Measurements from ENCODE around the gene KCTD3.

KCTD3 gene

DNA sequence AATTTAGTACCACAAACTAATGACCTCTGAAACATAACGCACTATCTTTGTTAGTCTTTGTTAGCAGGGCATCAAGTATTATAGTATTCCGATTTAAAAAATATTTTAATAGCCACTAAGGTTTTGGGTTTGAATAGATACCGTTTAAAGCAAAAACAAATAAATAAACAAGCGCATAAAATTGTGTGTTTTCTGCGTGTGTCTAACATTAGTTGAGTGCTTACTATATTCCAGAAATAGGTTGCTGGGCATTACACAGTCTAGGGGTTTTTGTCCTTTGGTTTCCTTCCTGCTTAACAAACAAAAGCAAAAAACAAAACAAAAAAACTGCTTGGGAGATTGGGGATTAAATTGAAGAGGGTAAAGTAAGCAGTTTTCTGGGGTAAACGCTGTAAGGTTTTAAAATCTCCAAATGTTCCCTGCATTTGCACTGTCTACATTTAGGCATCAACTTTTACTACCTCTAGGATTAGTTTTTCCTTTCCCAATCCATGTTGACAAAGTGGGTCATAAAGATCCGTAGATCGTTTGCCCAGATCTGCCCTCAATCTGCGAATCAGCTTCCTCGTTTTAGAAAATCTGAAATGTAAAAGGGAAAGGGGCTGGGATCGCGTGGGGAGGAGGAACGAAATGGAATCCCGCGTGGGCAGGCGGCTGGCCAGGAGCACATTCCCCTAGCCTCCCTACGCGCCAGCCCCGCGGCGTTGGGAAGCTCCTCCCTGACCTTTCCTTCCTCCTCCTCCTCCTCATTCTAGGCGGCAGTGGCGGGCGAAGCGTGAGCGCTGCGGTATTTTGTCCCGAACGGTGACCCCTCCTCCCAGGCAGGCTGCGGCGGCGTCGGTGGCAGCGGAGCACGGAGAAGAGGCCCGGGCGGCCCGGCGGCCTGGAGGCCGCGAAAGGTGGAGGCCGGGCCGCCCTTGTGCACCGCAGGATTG, at the start of gene KCTD3:
Gene KCTD3, plus strand, starts transcription at position 749 of the 935 bp plus-strand sequence. CDS start 382 bp downstream, outside the sequence.
- Mint-ChIP-seq H3K27ac (peak within 1 kb of the TSS; percentile 29), H3K4me1 (ENCODE audit: low read depth) (peaks cover 10% of the 10 kb centered on the region)
- DNase-seq (ENCODE audit: low spot score): peak; percentile 50

GRCh38 chr1:215517441-215517891, 49.6 kb upstream of the KCTD3 start:
- no peak overlapping the region for H3K4me3 Mint-ChIP-seq
- H3K27me3 Mint-ChIP-seq (ENCODE audit: low read depth): no peaks in the 10 kb centered on the region
- H3K4me1 Mint-ChIP-seq (ENCODE audit: low read depth): no peaks in the 10 kb centered on the region
- no peak for DNase-seq (ENCODE audit: low spot score)
- H3K27ac Mint-ChIP-seq: no peak overlapping the region
- H3K36me3 Mint-ChIP-seq (ENCODE audit: low read depth): no peaks in the 10 kb centered on the region
- no peaks in the 10 kb centered on the region for H3K9me3 Mint-ChIP-seq

More for the DNA sequence above, at the start of gene KCTD3:
- peak within 1 kb of the TSS; percentile 86 for H3K4me3 Mint-ChIP-seq
- H3K27me3 Mint-ChIP-seq (ENCODE audit: low read depth): peaks cover 20% of the 10 kb centered on the region
- no peaks in the 10 kb centered on the region for H3K9me3 Mint-ChIP-seq
- no peaks in the 10 kb centered on the region for H3K36me3 Mint-ChIP-seq (ENCODE audit: low read depth)

DNA sequence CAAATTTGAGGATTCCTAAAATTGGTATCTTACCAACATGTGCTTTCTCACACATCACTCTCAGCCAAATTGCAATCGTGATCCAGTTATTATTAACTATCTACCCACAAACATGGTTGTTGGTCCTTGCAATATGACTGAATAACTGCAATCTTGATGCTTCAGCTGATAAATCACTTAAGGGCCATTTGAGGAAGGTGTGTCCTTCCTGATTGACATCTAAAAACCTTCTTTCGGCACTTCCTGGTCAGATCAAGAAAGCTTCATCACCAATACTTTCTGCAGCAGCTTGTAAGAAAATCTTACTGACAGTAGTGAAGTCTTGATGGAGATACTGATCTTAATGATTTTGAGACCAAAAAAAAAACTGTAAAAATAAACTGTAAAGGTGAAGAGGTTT, 48.5 kb upstream of the KCTD3 start:
- Mint-ChIP-seq H3K9me3 (no peaks in the 10 kb centered on the region), H3K27me3 (ENCODE audit: low read depth) (no peaks in the 10 kb centered on the region), H3K27ac (no peak overlapping the region), H3K36me3 (ENCODE audit: low read depth) (no peaks in the 10 kb centered on the region), H3K4me3 (no peak overlapping the region), H3K4me1 (ENCODE audit: low read depth) (no peaks in the 10 kb centered on the region)
- DNase-seq (ENCODE audit: low spot score): no peak

DNA sequence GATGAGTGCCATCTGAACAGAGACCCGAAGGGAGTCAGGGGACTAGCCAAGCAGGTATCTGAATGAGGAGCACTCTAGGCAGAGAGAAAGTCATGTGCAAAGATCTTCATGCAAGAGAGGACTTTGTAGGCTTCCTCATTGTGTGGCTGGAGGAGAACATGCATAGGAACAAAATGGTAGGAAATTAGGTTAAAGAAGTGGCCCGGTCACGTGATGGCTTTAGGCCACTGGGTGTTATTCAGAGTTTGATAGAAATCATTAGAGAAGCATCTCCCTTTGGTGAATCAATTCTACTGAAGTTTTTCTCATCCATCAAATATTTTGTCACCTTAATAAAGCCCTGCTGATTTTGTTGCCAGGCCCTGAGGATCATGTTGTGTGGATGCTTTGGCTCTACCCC, 45.8 kb upstream of the KCTD3 start:
- Mint-ChIP-seq H3K27me3 (ENCODE audit: low read depth) (peaks cover 3% of the 10 kb centered on the region), H3K9me3 (no peaks in the 10 kb centered on the region), H3K36me3 (ENCODE audit: low read depth) (no peaks in the 10 kb centered on the region), H3K27ac (no peak overlapping the region), H3K4me1 (ENCODE audit: low read depth) (no peaks in the 10 kb centered on the region), H3K4me3 (no peak overlapping the region)
- DNase-seq (ENCODE audit: low spot score): no peak

DNA sequence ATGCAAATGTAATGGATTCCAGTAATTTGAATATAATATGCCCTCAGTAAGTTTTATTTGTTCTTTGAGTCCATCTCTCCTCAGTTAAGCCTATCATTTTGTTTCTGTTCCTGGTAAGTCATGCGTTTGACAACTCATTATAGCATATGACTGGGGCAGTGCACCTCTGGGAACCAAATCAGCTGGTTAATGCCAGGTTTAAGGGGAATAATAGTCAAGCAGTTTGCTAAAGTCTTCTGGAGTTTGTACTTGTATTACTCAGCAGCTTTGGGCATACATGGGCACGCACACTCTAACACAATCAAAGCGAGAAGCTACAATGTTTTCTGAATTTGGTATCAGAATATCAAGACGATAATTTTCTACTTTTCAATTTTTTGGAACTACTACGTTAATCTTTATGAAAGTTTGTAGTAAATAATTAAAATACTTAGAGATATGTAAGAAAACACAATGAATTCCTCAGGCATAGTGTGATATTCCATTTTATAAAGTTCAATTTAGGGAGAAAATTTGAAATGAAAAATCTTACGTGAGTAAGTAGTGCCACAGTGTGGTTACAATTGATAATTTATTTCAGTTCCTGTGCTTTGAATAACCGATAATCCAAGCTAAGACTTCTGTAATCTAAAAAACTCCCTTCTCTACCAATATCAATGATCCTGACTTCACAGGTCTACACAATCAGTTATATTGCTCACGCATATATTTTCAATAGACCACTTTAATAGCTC, 43.8 kb upstream of the KCTD3 start:
- no peaks in the 10 kb centered on the region for H3K4me1 Mint-ChIP-seq (ENCODE audit: low read depth)
- no peaks in the 10 kb centered on the region for H3K9me3 Mint-ChIP-seq
- H3K4me3 Mint-ChIP-seq: no peak overlapping the region
- H3K27ac Mint-ChIP-seq: no peak overlapping the region
- H3K27me3 Mint-ChIP-seq (ENCODE audit: low read depth): peaks cover 3% of the 10 kb centered on the region
- H3K36me3 Mint-ChIP-seq (ENCODE audit: low read depth): no peaks in the 10 kb centered on the region
- DNase-seq (ENCODE audit: low spot score): no peak

DNA sequence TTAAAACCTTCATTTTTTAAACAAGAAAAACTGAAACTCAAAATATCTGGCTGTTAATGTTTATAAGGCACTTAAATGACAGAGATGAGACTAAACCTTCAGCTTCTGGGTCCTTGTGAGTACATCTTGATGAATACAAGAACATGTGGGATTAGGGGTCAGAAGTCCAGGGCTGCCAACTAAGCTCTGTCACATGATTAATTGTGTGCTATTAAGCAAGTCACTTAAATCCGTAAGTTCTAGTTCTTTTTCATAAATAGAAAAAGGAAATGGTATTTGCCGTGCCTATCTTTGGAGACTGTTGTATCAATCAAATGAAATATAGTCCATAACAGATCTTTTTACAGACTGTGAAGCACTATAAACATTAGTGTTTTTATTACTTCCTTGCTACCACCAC, 43.2 kb upstream of the KCTD3 start:
- Mint-ChIP-seq H3K4me3 (no peak overlapping the region), H3K36me3 (ENCODE audit: low read depth) (no peaks in the 10 kb centered on the region), H3K27me3 (ENCODE audit: low read depth) (peaks cover 3% of the 10 kb centered on the region), H3K27ac (no peak overlapping the region), H3K4me1 (ENCODE audit: low read depth) (no peaks in the 10 kb centered on the region), H3K9me3 (no peaks in the 10 kb centered on the region)
- DNase-seq (ENCODE audit: low spot score): no peak

DNA sequence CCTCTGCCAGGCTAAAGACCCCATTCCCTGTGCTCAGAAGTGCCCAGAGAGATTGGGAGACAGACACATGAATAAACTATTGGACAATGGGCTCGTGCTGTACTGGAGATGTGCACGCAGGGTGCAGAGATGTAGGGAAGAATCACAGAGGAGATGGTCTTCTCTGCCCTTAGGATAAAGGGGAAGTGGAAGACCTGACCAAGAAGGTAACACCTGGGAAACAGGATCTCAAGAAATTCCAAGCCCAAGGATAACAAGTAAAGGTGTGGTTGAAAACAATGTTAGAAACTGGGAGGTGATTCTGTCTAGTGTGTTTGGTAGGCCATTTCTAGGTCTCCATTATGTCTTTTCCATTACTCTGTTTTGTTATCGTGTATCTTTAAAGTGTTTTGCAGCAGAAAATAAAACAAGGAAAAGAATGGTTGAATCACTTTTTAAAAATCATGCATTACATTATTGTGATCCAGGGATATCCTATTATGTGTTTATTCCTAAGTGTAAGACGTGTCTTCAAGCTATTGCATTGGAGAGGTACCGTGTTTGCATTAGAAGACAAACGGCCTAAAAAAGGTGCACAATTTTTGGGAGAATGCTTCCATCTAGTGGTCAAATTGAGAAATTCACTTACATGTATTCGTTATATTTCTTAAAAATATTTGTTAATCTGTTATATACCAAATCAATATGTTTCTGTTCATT, 40.8 kb upstream of the KCTD3 start:
- peaks cover 3% of the 10 kb centered on the region for H3K27me3 Mint-ChIP-seq (ENCODE audit: low read depth)
- H3K4me1 Mint-ChIP-seq (ENCODE audit: low read depth): no peaks in the 10 kb centered on the region
- no peak overlapping the region for H3K4me3 Mint-ChIP-seq
- DNase-seq (ENCODE audit: low spot score): no peak
- no peak overlapping the region for H3K27ac Mint-ChIP-seq
- no peaks in the 10 kb centered on the region for H3K9me3 Mint-ChIP-seq
- H3K36me3 Mint-ChIP-seq (ENCODE audit: low read depth): no peaks in the 10 kb centered on the region

GRCh38 chr1:215526846-215527151, 40.3 kb upstream of the KCTD3 start:
- Mint-ChIP-seq H3K27me3 (ENCODE audit: low read depth) (peaks cover 3% of the 10 kb centered on the region), H3K27ac (no peak overlapping the region), H3K36me3 (ENCODE audit: low read depth) (no peaks in the 10 kb centered on the region), H3K9me3 (no peaks in the 10 kb centered on the region), H3K4me1 (ENCODE audit: low read depth) (no peaks in the 10 kb centered on the region), H3K4me3 (no peak overlapping the region)
- DNase-seq (ENCODE audit: low spot score): no peak

DNA sequence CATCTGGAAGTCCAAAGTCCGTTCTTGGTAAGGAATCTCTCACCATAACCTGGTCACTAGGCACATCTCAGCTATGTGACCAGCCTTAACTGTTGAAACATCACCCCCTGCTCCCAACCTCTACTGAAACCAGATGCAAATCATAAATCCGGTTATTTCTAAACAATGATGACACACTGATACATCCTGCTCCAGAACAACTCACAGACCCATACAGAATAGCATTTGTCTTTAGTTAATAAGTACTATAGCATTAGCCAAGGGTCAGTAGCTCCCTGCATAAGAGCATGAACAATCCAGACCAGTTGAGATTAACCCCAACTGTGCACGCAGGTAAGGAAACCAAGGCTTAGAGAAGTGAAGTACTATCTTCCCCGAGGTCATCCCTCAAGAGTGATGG, 38.0 kb upstream of the KCTD3 start:
- H3K27ac Mint-ChIP-seq: no peak overlapping the region
- H3K27me3 Mint-ChIP-seq (ENCODE audit: low read depth): peaks cover 2% of the 10 kb centered on the region
- DNase-seq (ENCODE audit: low spot score): no peak

GRCh38 chr1:215529571-215529970, 37.5 kb upstream of the KCTD3 start:
- H3K9me3 Mint-ChIP-seq: no peaks in the 10 kb centered on the region
- H3K27ac Mint-ChIP-seq: no peak overlapping the region
- no peaks in the 10 kb centered on the region for H3K36me3 Mint-ChIP-seq (ENCODE audit: low read depth)
- peaks cover 3% of the 10 kb centered on the region for H3K27me3 Mint-ChIP-seq (ENCODE audit: low read depth)
- no peaks in the 10 kb centered on the region for H3K4me1 Mint-ChIP-seq (ENCODE audit: low read depth)
- no peak for DNase-seq (ENCODE audit: low spot score)
- H3K4me3 Mint-ChIP-seq: no peak overlapping the region

More for the DNA sequence above, 38.0 kb upstream of the KCTD3 start:
- H3K9me3 Mint-ChIP-seq: no peaks in the 10 kb centered on the region
- no peaks in the 10 kb centered on the region for H3K4me1 Mint-ChIP-seq (ENCODE audit: low read depth)
- no peaks in the 10 kb centered on the region for H3K36me3 Mint-ChIP-seq (ENCODE audit: low read depth)
- no peak overlapping the region for H3K4me3 Mint-ChIP-seq

DNA sequence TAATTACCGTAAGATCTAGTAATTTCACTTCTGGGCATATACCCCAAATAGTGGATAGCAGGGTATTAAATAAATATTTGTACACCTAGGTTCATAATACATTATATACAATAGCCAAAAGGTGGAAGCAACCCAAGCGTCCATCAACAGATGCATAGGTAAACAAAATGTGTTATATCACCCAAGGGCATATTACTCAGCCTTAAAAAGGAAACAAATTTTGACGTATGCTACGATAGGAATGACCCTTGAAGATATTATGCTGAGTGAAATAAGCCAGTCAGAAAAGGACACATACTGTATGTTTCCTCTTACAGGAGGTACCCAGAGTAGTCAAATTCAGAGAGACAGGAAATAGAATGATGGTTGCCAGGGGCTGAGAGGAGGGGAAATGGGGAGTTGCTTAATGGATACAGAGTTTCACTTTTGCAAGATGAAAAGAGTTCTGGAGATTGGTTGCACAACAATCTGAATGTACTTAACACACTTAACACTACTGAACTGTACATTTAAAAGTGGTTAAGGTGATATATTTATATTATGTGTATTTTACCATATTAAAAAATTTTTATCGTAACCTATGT, 36.6 kb upstream of the KCTD3 start:
- Mint-ChIP-seq H3K27ac (no peak overlapping the region), H3K9me3 (no peaks in the 10 kb centered on the region), H3K36me3 (ENCODE audit: low read depth) (no peaks in the 10 kb centered on the region), H3K4me1 (ENCODE audit: low read depth) (no peaks in the 10 kb centered on the region), H3K27me3 (ENCODE audit: low read depth) (peaks cover 3% of the 10 kb centered on the region), H3K4me3 (no peak overlapping the region)
- no peak for DNase-seq (ENCODE audit: low spot score)

- Mint-ChIP-seq H3K4me1 (ENCODE audit: low read depth) (peaks cover 7% of the 10 kb centered on the region), H3K9me3 (peaks cover 9% of the 10 kb centered on the region), H3K27ac (no peak overlapping the region), H3K27me3 (ENCODE audit: low read depth) (no peaks in the 10 kb centered on the region), H3K4me3 (no peak overlapping the region), H3K36me3 (ENCODE audit: low read depth) (no peaks in the 10 kb centered on the region)
- no peak for DNase-seq (ENCODE audit: low spot score)
Measured at GRCh38 chr1:215539803-215540570, 27.1 kb upstream of the KCTD3 start.

GRCh38 chr1:215542301-215542700, 24.8 kb upstream of the KCTD3 start:
- H3K4me3 Mint-ChIP-seq: no peak overlapping the region
- H3K9me3 Mint-ChIP-seq: peaks cover 9% of the 10 kb centered on the region
- H3K27me3 Mint-ChIP-seq (ENCODE audit: low read depth): no peaks in the 10 kb centered on the region
- peaks cover 7% of the 10 kb centered on the region for H3K4me1 Mint-ChIP-seq (ENCODE audit: low read depth)
- H3K27ac Mint-ChIP-seq: no peak overlapping the region
- no peaks in the 10 kb centered on the region for H3K36me3 Mint-ChIP-seq (ENCODE audit: low read depth)
- DNase-seq (ENCODE audit: low spot score): no peak
